CD4-positive, alpha-beta memory T cell (primary cell): Measurements from ENCODE around the gene CPLANE1. TPM values are rescaled to one million over a fixed set of nuclear protein-coding genes. Genes with fewer than 3 reads are reported as not detected.

ENCODE experiments used
- CTCF ChIA-PET: fragments of 350-600 bp; sonication (Branson Sonifier 250); formaldehyde crosslinking; loops from one replicate; lab custom pipeline; 2021; ENCODE audit warnings: inconsistent platforms; ENCODE audit not compliant: partially characterized antibody; lab: Charles Lee
- POLR2A ChIA-PET: fragments of 350-600 bp; sonication (Branson Sonifier 250); formaldehyde crosslinking; loops from one replicate; lab custom pipeline; 2021; ENCODE audit not compliant: partially characterized antibody; lab: Charles Lee
- DNase-seq, 5 donors: peaks; one replicate each; pipeline versions ENCODE4 v3.0.0 to v3.0.0-alpha.2; 2020 to 2022; ENCODE audit warnings: mixed read lengths in 1 of 5
- H3K27ac ChIP-seq: one replicate; pipeline ENCODE4 v1.7.0; 2013; ENCODE audit warnings: low read depth, low read length
- H3K27me3 ChIP-seq: 2 replicates; pipeline ENCODE4 v1.7.0; 2013; ENCODE audit warnings: mild to moderate bottlenecking, low read length, moderate library complexity; ENCODE audit not compliant: insufficient read depth
- H3K36me3 ChIP-seq: 2 replicates; pipeline ENCODE4 v1.7.0; 2013; ENCODE audit warnings: mild to moderate bottlenecking, low read length, moderate library complexity; ENCODE audit not compliant: insufficient read depth
- H3K4me1 ChIP-seq: 2 replicates; pipeline ENCODE4 v1.7.0; 2013; ENCODE audit warnings: mild to moderate bottlenecking, low read length, moderate library complexity; ENCODE audit not compliant: insufficient read depth
- H3K4me3 ChIP-seq, 2 donors: one replicate each; pipeline ENCODE4 v1.7.0; 2013; ENCODE audit warnings: low read length in 2 of 2, mild to moderate bottlenecking in 1 of 2
- H3K9me3 ChIP-seq, 2 donors: one replicate each; pipeline ENCODE4 v1.7.0; 2013; ENCODE audit warnings: low read length in 2 of 2, control low read depth in 1 of 2; ENCODE audit not compliant: control insufficient read depth in 1 of 2
- H3K27ac Mint-ChIP-seq, 7 donors: one replicate each; pipeline ENCODE4 v1.8.0; 2020 to 2021; ENCODE audit warnings: mixed read lengths in 7 of 7, mild to moderate bottlenecking in 6 of 7, inconsistent platforms in 3 of 7, moderate library complexity in 3 of 7
- H3K27me3 Mint-ChIP-seq, 2 donors: one replicate each; pipeline ENCODE4 v1.8.0; 2020 to 2021; ENCODE audit warnings: mixed read lengths in 2 of 2
- H3K36me3 Mint-ChIP-seq, 2 donors: one replicate each; pipeline ENCODE4 v1.8.0; 2020 to 2021; ENCODE audit warnings: mixed read lengths in 2 of 2, inconsistent platforms in 1 of 2, mild to moderate bottlenecking in 1 of 2
- H3K4me1 Mint-ChIP-seq, 4 donors: one replicate each; pipeline ENCODE4 v1.8.0; 2020 to 2021; ENCODE audit warnings: mixed read lengths in 4 of 4, mild to moderate bottlenecking in 1 of 4
- H3K4me3 Mint-ChIP-seq, 8 donors: one replicate each; pipeline ENCODE4 v1.8.0; 2020 to 2021; ENCODE audit warnings: mixed read lengths in 8 of 8, mild to moderate bottlenecking in 7 of 8, moderate library complexity in 6 of 8, inconsistent platforms in 3 of 8
- H3K9me3 Mint-ChIP-seq, 8 donors: one replicate each; pipeline ENCODE4 v1.8.0; 2020 to 2021; ENCODE audit warnings: mixed read lengths in 8 of 8, mild to moderate bottlenecking in 5 of 8, inconsistent platforms in 3 of 8, moderate library complexity in 1 of 8
- intact Hi-C: fragments of 100-400 bp; cut with micrococcal nuclease; formaldehyde crosslinking; loops from one replicate; pipeline ENCODE4 v1.15.1; 2023
- polyA plus RNA-seq, 2 donors: library from polyadenylated mRNA; unstranded; fragments of 300-500 nt; fragmentation: Illumina TruSeq; gene quantifications; one replicate each; pipeline ENCODE4 v1.2.3, GENCODE V29; 2021
- total RNA-seq, 2 experiments: library from RNA; stranded (reverse); gene quantifications; one replicate each; pipeline ENCODE4 v1.2.3, GENCODE V29; 2021

CPLANE1 gene
- total and polyA plus RNA-seq, 4 experiments from 2014 or later = 0.09 to 8.5 (median 4.0) TPM

GRCh38 chr5:37190592-37190991 lies 58.6 kb downstream of the CPLANE1 start:
- CTCF ChIA-PET = no interaction called here
- no peaks in the 10 kb centered on the region for H3K4me1 Mint-ChIP-seq
- no peaks in the 10 kb centered on the region for H3K27me3 Mint-ChIP-seq
- Histone ChIP-seq H3K4me1 (no peaks in the 10 kb centered on the region), H3K9me3 (no peaks in the 10 kb centered on the region), H3K27ac (no peak overlapping the region), H3K27me3 (no peaks in the 10 kb centered on the region), H3K36me3 (no peaks in the 10 kb centered on the region), H3K4me3 (no peak overlapping the region)
- no peak overlapping the region for H3K27ac Mint-ChIP-seq
- DNase-seq = no peak
- H3K9me3 Mint-ChIP-seq = no peaks in the 10 kb centered on the region
- H3K36me3 Mint-ChIP-seq = peaks cover 6 to 11% of the 10 kb centered on the region in 2 donors
- POLR2A ChIA-PET = no interaction called here
- H3K4me3 Mint-ChIP-seq = no peak overlapping the region
- intact Hi-C loops = no loop called here

- no peak overlapping the region for H3K4me3 Mint-ChIP-seq
- Histone ChIP-seq H3K27ac (no peak overlapping the region), H3K4me3 (no peak overlapping the region), H3K4me1 (no peaks in the 10 kb centered on the region), H3K36me3 (no peaks in the 10 kb centered on the region), H3K9me3 (no peaks in the 10 kb centered on the region), H3K27me3 (no peaks in the 10 kb centered on the region)
- H3K27ac Mint-ChIP-seq = no peak overlapping the region
- peaks cover 6 to 13% of the 10 kb centered on the region in 2 donors for H3K36me3 Mint-ChIP-seq
- DNase-seq = no peak
- intact Hi-C loops = no loop called here
- H3K4me1 Mint-ChIP-seq = no peaks in the 10 kb centered on the region
- H3K27me3 Mint-ChIP-seq = no peaks in the 10 kb centered on the region
- CTCF ChIA-PET = no interaction called here
- H3K9me3 Mint-ChIP-seq = no peaks in the 10 kb centered on the region
- POLR2A ChIA-PET = no interaction called here
These were observed 59.8 kb downstream of the CPLANE1 start for GRCh38 chr5:37189355-37189754.

GRCh38 chr5:37187465-37187977 lies 61.7 kb downstream of the CPLANE1 start:
- no peak overlapping the region for H3K4me3 Mint-ChIP-seq
- no peaks in the 10 kb centered on the region for H3K9me3 Mint-ChIP-seq
- no peaks in the 10 kb centered on the region for H3K4me1 ChIP-seq
- H3K36me3 ChIP-seq = no peaks in the 10 kb centered on the region
- no peaks in the 10 kb centered on the region for H3K4me1 Mint-ChIP-seq
- no peaks in the 10 kb centered on the region for H3K27me3 Mint-ChIP-seq
- no peak overlapping the region for H3K27ac ChIP-seq
- no peak for DNase-seq
- no peak overlapping the region for H3K27ac Mint-ChIP-seq
- no peaks in the 10 kb centered on the region for H3K9me3 ChIP-seq
- CTCF ChIA-PET = no interaction called here
- POLR2A ChIA-PET = no interaction called here
- no peaks in the 10 kb centered on the region for H3K27me3 ChIP-seq
- no peak overlapping the region for H3K4me3 ChIP-seq
- intact Hi-C loops = no loop called here
- peaks cover 16 to 25% of the 10 kb centered on the region in 2 donors for H3K36me3 Mint-ChIP-seq

- Mint-ChIP-seq H3K4me1 (no peaks in the 10 kb centered on the region), H3K36me3 (peaks cover 20 to 27% of the 10 kb centered on the region in 2 donors), H3K9me3 (no peaks in the 10 kb centered on the region), H3K27ac (no peak overlapping the region), H3K27me3 (no peaks in the 10 kb centered on the region), H3K4me3 (no peak overlapping the region)
- no peak overlapping the region for H3K4me3 ChIP-seq
- no peak overlapping the region for H3K27ac ChIP-seq
- ChIA-PET CTCF (no interaction called here), POLR2A (interaction anchor here (0.5 kb wide), 1 partner anchor 9 kb away, joined by 4 read pairs; no protein-coding TSS in a partner anchor)
- no peak for DNase-seq
- no peaks in the 10 kb centered on the region for H3K36me3 ChIP-seq
- H3K27me3 ChIP-seq = no peaks in the 10 kb centered on the region
- H3K4me1 ChIP-seq = no peaks in the 10 kb centered on the region
- intact Hi-C loops = no loop called here
- no peaks in the 10 kb centered on the region for H3K9me3 ChIP-seq
These were observed 64.3 kb downstream of the CPLANE1 start for GRCh38 chr5:37184748-37185364.

- no peaks in the 10 kb centered on the region for H3K4me1 Mint-ChIP-seq
- H3K4me3 Mint-ChIP-seq = no peak overlapping the region
- H3K27ac ChIP-seq = no peak overlapping the region
- no peaks in the 10 kb centered on the region for H3K9me3 Mint-ChIP-seq
- intact Hi-C loops = no loop called here
- ChIA-PET CTCF (no interaction called here), POLR2A (no interaction called here)
- H3K27ac Mint-ChIP-seq = no peak overlapping the region
- H3K4me1 ChIP-seq = no peaks in the 10 kb centered on the region
- no peaks in the 10 kb centered on the region for H3K27me3 Mint-ChIP-seq
- no peaks in the 10 kb centered on the region for H3K9me3 ChIP-seq
- H3K27me3 ChIP-seq = no peaks in the 10 kb centered on the region
- DNase-seq = no peak
- peaks cover 22 to 30% of the 10 kb centered on the region in 2 donors for H3K36me3 Mint-ChIP-seq
- H3K36me3 ChIP-seq = no peaks in the 10 kb centered on the region
- no peak overlapping the region for H3K4me3 ChIP-seq
These were observed 66.5 kb downstream of the CPLANE1 start for GRCh38 chr5:37182667-37183066.

GRCh38 chr5:37174928-37175327 lies 74.2 kb downstream of the CPLANE1 start:
- intact Hi-C loops = no loop called here
- H3K36me3 Mint-ChIP-seq = peaks cover 45 to 48% of the 10 kb centered on the region in 2 donors
- H3K27me3 ChIP-seq = no peaks in the 10 kb centered on the region
- ChIA-PET CTCF (no interaction called here), POLR2A (no interaction called here)
- H3K9me3 ChIP-seq = no peaks in the 10 kb centered on the region
- H3K4me3 Mint-ChIP-seq = no peak overlapping the region
- no peaks in the 10 kb centered on the region for H3K27me3 Mint-ChIP-seq
- DNase-seq = no peak
- peaks cover 0 to 1% (median 0%) of the 10 kb centered on the region in 8 donors for H3K9me3 Mint-ChIP-seq
- no peak overlapping the region for H3K27ac Mint-ChIP-seq
- H3K36me3 ChIP-seq = no peaks in the 10 kb centered on the region
- no peaks in the 10 kb centered on the region for H3K4me1 ChIP-seq
- no peaks in the 10 kb centered on the region for H3K4me1 Mint-ChIP-seq
- H3K27ac ChIP-seq = no peak overlapping the region
- no peak overlapping the region for H3K4me3 ChIP-seq

- peaks cover 55 to 57% of the 10 kb centered on the region in 2 donors for H3K36me3 Mint-ChIP-seq
- Histone ChIP-seq H3K27me3 (no peaks in the 10 kb centered on the region), H3K27ac (no peak overlapping the region), H3K4me3 (no peak overlapping the region), H3K9me3 (no peaks in the 10 kb centered on the region), H3K36me3 (no peaks in the 10 kb centered on the region), H3K4me1 (no peaks in the 10 kb centered on the region)
- no peak overlapping the region for H3K4me3 Mint-ChIP-seq
- intact Hi-C loops = no loop called here
- peaks cover 0 to 1% (median 0%) of the 10 kb centered on the region in 8 donors for H3K9me3 Mint-ChIP-seq
- no peaks in the 10 kb centered on the region for H3K27me3 Mint-ChIP-seq
- H3K4me1 Mint-ChIP-seq = no peaks in the 10 kb centered on the region
- ChIA-PET POLR2A (no interaction called here), CTCF (no interaction called here)
- DNase-seq = no peak
- H3K27ac Mint-ChIP-seq = no peak overlapping the region
These were observed 76.2 kb downstream of the CPLANE1 start for GRCh38 chr5:37172957-37173356.
